ENCODE data around the gene IL1RAPL2. TPM values are rescaled to one million over a fixed set of nuclear protein-coding genes. Genes with fewer than 3 reads are reported as not detected.

IL1RAPL2 gene
- total RNA-seq, 1 experiment from 2014 or later = not detected

DNA sequence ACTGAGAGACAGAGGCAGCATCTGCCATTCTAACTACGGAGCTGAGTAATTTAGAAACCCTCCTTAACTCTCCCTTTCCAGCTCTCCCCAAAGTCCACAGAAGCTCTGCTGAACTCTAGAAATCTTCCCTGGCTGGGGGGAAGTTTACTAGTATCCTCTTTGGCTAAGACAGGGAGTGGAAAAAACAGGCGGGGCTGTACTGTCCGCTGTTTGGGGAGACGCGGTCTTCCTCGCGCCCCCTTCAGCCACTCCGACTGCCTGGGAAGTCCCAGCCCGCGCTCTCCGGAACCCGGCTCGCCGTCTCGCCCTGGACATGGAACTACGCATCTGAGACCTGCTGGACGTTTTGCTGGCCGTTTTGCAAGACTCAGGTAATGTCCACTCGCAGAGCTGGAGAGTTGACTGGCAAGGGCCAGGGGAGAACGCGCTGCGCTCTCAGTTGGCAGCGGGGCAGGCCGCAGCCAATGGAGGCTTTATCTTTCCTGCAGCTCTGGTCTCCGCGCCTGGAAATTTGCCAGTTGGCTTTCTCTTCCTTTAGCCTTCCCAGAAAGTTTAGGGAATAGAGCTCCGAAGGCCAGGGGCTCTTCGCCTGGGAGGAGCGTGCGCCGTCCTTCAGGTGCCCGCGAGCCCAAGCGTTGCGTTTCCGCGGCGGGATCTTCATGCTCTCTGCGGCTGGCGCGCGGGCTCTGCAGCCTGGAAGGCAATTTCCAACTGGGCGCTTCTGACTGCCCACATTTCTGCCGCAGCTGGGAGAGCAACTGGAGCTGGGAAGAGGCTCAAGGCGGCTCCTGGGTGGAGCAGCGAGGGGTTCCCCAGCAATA is 892 bp downstream of the IL1RAPL2 start:
- TF ChIP-seq, protein P1, sequence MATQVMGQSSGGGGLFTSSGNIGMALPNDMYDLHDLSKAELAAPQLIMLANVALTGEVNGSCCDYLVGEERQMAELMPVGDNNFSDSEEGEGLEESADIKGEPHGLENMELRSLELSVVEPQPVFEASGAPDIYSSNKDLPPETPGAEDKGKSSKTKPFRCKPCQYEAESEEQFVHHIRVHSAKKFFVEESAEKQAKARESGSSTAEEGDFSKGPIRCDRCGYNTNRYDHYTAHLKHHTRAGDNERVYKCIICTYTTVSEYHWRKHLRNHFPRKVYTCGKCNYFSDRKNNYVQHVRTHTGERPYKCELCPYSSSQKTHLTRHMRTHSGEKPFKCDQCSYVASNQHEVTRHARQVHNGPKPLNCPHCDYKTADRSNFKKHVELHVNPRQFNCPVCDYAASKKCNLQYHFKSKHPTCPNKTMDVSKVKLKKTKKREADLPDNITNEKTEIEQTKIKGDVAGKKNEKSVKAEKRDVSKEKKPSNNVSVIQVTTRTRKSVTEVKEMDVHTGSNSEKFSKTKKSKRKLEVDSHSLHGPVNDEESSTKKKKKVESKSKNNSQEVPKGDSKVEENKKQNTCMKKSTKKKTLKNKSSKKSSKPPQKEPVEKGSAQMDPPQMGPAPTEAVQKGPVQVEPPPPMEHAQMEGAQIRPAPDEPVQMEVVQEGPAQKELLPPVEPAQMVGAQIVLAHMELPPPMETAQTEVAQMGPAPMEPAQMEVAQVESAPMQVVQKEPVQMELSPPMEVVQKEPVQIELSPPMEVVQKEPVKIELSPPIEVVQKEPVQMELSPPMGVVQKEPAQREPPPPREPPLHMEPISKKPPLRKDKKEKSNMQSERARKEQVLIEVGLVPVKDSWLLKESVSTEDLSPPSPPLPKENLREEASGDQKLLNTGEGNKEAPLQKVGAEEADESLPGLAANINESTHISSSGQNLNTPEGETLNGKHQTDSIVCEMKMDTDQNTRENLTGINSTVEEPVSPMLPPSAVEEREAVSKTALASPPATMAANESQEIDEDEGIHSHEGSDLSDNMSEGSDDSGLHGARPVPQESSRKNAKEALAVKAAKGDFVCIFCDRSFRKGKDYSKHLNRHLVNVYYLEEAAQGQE (IDR thresholded peaks at IDR 0.05; ENCODE audit: insufficient read depth in 1 of 2, low read depth in 2 of 2, low read length in 1 of 2) = no peak
- ATAC-seq (peak; percentile 47), DNase-seq (ENCODE audit: low read depth, low spot score) (no peak)
- in situ Hi-C loops (cut with HindIII; ENCODE audit: low pct_unique_long_range_greater_than_20kb, low sequenced_read_pairs) (no loop called here), intact Hi-C loops (cut with micrococcal nuclease; ENCODE audit: unreplicated experiment) (loop anchor here (5.0 to 10.0 kb wide), 2 partner anchors 355 to 628 kb away; no protein-coding TSS in a partner anchor)
- H3K9me3 ChIP-seq (ENCODE audit: control insufficient read depth, insufficient read depth, low read depth, low read length) = no peaks in the 10 kb centered on the region
- no TSS peak for BruUV-seq (replicated peaks)
- H3K36me3 ChIP-seq (ENCODE audit: control insufficient read depth, insufficient read depth, low read length) = no peaks in the 10 kb centered on the region
- peaks cover 9% of the 10 kb centered on the region; the same call in 1 of the 2 replicates for H3K27me3 ChIP-seq (ENCODE audit: control insufficient read depth, insufficient read depth, low read length)
- no peak overlapping the region for H3K27ac ChIP-seq (ENCODE audit: low read length)
- peaks cover 9% of the 10 kb centered on the region for H3K4me1 ChIP-seq (ENCODE audit: control insufficient read depth, insufficient read depth, low read length)
- CTCF ChIA-PET = interaction anchor here (0.5 to 1.2 kb wide), 3 partner anchors 33 to 623 kb away, joined by 3 to 6 read pairs (median 3); no protein-coding TSS in a partner anchor
- POLR2A ChIA-PET = no interaction called here
- H3K4me3 ChIP-seq (ENCODE audit: low read depth in 2 of 2, low read length in 2 of 2) = peak overlapping the region; percentile 16 to 46; a peak in 3 of 4 replicates

DNA sequence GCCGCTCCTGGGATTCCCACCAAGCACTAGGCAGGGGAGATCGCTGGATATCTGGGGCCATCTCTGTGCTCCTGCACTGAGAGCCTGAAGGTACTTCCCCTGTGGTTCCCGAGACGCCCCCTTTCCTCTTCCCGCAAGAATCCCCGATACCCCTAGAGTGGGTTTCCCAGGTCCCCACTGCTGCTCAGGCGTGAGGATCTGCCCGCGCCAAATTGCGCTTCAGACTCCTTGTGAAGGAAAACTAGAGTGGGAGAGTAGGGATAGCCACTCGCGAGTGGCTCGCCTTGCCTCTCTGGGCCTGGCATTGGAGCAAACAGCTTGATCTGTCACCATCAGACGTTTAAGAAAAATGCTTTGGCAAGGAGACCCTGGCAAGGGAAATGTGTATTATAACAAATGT is 1.5 kb downstream of the IL1RAPL2 start:
- in situ Hi-C loops (cut with HindIII; ENCODE audit: low pct_unique_long_range_greater_than_20kb, low sequenced_read_pairs) (no loop called here), intact Hi-C loops (cut with micrococcal nuclease; ENCODE audit: unreplicated experiment) (loop anchor here (5.0 to 10.0 kb wide), 2 partner anchors 355 to 627 kb away; no protein-coding TSS in a partner anchor)
- Histone ChIP-seq H3K27ac (ENCODE audit: low read length) (no peak overlapping the region), H3K36me3 (ENCODE audit: control insufficient read depth, insufficient read depth, low read length) (no peaks in the 10 kb centered on the region), H3K9me3 (ENCODE audit: control insufficient read depth, insufficient read depth, low read depth, low read length) (no peaks in the 10 kb centered on the region), H3K4me1 (ENCODE audit: control insufficient read depth, insufficient read depth, low read length) (peaks cover 9% of the 10 kb centered on the region), H3K4me3 (ENCODE audit: low read depth in 2 of 2, low read length in 2 of 2) (no peak overlapping the region), H3K27me3 (ENCODE audit: control insufficient read depth, insufficient read depth, low read length) (peaks cover 9% of the 10 kb centered on the region; the same call in 1 of the 2 replicates)
- DNase-seq (ENCODE audit: low read depth, low spot score) (no peak), ATAC-seq (no peak)
- ChIA-PET CTCF (no interaction called here), POLR2A (no interaction called here)
- BruUV-seq (replicated peaks) = no TSS peak
- TF ChIP-seq SIN3A (IDR thresholded peaks at IDR 0.05; ENCODE audit: borderline replicate concordance, insufficient read depth, low read depth, low read length) (no peak), POLR2AphosphoS5 (IDR thresholded peaks at IDR 0.05; ENCODE audit: low read depth, low read length) (no peak), TCF7L2 (IDR thresholded peaks at IDR 0.05; ENCODE audit: low read depth, low read length) (no peak)
- TF ChIP-seq, protein P1 (IDR thresholded peaks at IDR 0.05; ENCODE audit: insufficient read depth in 1 of 2, low read depth in 2 of 2, low read length in 1 of 2) = no peak
- TF ChIP-seq, protein P2, sequence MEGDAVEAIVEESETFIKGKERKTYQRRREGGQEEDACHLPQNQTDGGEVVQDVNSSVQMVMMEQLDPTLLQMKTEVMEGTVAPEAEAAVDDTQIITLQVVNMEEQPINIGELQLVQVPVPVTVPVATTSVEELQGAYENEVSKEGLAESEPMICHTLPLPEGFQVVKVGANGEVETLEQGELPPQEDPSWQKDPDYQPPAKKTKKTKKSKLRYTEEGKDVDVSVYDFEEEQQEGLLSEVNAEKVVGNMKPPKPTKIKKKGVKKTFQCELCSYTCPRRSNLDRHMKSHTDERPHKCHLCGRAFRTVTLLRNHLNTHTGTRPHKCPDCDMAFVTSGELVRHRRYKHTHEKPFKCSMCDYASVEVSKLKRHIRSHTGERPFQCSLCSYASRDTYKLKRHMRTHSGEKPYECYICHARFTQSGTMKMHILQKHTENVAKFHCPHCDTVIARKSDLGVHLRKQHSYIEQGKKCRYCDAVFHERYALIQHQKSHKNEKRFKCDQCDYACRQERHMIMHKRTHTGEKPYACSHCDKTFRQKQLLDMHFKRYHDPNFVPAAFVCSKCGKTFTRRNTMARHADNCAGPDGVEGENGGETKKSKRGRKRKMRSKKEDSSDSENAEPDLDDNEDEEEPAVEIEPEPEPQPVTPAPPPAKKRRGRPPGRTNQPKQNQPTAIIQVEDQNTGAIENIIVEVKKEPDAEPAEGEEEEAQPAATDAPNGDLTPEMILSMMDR (IDR thresholded peaks at IDR 0.05) = no peak
